Raji (cell line): ENCODE measurements around the gene CYB5R4.

Experiments used
- POLR2A ChIP-seq: IDR thresholded peaks from 2 replicates; pipeline ENCODE4 v1.6.1; 2011; ENCODE audit warnings: low read depth, low read length, control low read depth; ENCODE audit not compliant: insufficient read depth

Gene CYB5R4, protein sequence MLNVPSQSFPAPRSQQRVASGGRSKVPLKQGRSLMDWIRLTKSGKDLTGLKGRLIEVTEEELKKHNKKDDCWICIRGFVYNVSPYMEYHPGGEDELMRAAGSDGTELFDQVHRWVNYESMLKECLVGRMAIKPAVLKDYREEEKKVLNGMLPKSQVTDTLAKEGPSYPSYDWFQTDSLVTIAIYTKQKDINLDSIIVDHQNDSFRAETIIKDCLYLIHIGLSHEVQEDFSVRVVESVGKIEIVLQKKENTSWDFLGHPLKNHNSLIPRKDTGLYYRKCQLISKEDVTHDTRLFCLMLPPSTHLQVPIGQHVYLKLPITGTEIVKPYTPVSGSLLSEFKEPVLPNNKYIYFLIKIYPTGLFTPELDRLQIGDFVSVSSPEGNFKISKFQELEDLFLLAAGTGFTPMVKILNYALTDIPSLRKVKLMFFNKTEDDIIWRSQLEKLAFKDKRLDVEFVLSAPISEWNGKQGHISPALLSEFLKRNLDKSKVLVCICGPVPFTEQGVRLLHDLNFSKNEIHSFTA

DNA sequence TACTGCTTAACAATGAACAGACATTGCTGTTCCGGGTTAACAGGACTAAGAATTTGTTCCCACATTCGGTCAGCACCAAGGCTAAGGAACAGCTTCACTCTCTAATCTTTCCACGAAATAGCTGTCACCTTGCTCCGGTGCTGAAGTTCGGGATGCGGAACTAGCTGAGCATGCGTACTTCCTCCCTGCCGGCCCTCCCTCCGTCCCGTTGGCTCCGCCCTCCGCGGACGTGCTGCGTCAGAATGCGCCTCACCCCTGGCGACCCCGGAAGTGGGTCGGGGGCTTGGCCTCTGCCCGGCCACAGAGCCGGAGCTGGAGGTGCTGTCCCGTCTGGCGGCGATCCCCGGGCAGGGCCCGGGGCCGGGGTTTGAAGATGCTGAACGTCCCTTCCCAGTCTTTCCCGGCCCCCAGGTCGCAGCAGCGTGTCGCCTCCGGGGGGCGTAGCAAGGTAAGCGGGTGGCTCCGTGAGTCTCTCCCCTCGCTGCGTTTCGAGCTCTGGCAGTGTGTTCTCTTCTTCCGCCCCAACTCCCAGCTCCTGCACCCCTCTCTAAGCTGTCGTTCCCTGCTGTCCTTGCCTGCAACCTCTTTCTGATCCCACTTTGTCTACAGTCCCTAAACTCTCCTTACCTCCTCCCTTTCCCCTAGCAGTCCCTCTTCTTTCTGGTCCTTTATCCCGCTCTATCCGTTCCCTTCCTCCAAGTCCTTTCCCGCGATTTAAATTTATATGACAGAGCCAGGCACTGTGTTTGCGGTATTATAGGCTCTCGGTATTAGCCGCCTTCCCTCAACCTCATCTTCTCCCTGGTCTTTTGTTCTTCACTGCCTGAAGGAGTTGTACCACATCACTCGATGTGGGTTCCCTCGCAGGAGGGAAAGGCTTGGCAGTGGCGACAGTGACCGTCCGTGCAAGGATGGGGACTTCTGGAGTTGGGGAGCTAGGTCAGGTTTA is at the start of gene CYB5R4:
CYB5R4 (plus strand) TSS at position 280 of the 949 bp plus-strand sequence; CDS start at position 374, 94 bp downstream.
- TF ChIP-seq POLR2A = peak; percentile 96

DNA sequence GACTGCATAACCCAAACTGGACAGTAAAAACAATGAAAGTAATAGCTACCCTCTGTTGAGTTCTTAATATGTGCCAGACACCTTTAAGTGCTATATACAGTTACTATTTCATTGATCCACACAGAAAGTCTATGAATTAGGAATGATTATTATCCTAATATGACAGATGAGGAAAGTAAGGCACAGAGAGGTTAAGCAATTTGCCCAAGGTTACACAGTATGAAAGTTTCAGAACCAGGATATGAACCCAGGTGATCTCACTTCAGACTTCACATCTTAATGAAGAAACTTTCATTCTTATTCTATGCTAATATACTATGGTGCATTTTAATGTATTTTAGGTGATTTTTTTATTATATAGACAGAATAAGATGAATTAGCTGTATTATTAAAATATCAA is 46.9 kb upstream of the CYB5R4 start:
- no peak for TF ChIP-seq POLR2A

DNA sequence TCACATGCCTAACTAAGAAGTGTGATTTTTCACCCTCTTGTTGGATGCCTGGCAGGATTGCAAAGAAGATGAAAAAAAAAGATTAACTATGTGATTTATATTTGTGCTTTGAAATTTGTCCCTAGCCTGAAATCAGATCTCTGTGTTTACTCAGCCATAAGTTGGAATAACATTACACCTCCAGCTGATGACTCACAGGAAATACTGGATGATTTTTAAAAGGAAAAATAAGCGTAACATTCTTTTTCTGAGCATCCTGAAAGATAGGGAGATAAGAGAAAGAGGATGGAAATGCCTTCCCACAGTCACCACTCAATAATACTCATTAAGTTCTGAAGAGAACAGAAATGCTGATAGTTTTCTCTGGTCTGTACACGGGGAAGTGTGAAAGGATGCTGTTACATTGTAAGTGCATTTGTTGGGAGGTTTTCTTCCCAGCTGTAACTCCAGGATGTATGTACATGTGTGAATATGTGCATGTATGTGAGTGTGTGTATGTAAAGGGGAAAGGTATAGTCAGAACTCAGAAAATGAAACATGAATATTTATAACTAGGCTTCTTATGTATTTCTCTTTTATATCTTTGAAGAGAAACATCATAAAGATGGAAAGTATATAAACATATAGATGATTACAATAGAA is 43.7 kb upstream of the CYB5R4 start:
- TF ChIP-seq POLR2A = no peak

DNA sequence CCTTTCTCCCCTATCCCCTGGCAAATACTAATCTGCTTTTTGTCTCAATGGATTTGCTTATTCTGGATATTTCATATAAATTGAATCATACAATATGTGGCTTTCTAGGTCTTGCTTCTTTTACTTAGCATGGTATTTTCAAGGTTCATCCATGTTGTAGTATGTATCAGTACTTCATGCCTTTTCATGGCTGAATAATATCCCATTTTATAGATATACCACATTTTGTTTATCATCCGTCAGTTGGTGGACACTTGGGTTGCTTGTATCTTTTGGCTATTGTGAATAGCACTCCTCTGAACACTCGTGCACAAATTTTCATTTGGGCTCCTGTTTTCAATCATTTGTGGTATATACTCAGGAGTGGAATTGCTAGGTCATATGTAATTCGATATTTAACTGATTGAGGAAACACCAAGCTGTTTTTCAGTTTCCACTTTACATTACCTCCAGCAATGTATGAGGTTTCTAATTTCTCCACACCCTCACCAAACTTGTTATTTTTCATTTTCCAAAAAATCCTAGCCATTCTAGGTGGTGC is 36.8 kb upstream of the CYB5R4 start:
- no peak for TF ChIP-seq POLR2A

DNA sequence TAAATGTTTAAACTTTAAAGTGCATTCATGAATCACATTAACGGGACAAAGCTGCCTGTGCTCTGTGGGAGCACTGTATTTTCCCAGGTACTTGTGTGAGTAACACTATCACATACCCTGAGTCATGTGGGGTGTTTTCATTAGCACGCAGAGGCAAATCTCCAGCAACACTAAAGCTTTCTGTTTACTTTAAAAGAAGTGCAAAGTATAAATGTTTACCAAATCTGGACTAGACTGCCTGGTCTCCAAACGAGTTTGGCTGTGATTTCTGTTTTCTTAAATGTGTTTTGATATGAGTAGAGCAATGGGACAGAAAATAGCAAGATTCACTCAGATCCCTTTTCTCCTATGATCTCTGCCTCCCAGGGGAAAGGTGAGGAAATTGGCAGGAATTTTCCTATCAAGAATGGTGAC is 35.1 kb upstream of the CYB5R4 start:
- no peak for TF ChIP-seq POLR2A

DNA sequence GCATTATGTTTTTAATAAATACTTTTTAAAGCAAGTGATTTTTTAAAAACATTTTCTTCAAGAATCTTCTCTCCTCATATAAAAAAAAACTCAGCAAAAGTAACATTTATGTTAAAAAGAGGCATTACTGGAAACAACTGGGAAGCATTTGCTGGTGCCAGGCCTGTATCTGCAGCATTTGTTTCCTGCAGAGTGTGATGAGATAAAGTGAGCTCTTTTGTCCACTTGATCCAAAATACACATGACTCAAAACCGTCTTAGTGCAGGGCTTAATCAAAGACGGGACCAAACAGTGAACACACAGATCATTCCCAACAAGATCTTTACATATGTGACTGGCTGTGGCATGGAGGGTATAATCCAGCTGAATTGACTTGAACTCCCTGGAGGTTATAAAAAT is 34.7 kb upstream of the CYB5R4 start:
- no peak for TF ChIP-seq POLR2A

DNA sequence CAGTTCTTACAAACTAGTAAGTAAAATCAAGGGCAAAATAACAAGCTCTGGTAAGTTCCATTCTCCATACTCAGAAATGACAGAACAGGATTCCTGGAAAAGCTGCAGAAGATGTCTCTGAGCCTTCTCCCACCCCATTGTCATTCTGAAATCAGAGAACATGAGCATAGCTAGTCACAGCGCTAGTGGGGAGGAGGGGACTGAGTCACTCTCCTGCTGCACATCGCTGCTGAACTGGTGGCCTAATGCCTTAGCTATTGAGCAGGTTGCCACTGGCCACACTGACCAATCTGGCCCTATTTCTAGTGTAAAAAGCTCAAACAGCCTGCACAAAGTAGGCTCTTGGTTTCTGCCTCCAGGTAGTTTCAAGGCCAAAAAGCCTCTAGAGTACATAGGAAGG is 32.4 kb upstream of the CYB5R4 start:
- TF ChIP-seq POLR2A = no peak

DNA sequence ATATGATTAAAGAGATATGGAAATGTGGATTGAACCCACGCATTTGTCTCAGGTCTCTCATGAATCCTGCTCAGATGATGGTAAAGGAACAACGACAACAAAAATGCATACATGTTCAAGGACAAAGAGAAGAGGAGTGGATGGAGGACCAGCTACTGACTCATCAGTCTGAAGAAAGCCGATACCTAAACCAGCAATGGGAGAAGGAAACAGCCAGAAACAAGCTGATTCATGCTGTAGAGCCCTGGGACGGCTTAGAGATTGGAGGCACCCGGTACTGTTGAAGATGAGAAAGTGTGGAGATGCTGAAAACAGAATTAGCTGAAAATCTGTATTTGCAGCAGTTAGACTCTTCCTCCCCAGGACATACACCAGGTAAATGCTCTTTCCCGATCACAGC is 20.8 kb upstream of the CYB5R4 start:
- no peak for TF ChIP-seq POLR2A

DNA sequence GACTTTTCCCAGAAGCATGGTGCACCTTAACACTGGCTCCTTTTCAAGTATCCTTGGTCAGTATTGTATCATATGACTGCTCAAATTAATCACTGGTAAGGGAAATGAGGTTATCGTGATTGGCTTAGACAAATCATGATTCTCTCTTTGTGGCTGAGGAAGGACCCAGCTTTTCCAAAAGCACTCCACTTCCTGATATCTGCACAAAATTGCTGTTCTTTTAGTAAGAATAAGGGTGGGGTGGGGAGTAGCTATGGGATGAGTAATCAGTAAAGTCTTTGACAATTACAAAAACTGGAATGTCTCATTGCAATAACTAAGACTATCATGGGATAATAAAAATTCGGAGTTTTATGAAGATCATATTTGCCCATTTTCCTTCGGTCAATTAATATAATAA is 15.3 kb upstream of the CYB5R4 start:
- TF ChIP-seq POLR2A = no peak

DNA sequence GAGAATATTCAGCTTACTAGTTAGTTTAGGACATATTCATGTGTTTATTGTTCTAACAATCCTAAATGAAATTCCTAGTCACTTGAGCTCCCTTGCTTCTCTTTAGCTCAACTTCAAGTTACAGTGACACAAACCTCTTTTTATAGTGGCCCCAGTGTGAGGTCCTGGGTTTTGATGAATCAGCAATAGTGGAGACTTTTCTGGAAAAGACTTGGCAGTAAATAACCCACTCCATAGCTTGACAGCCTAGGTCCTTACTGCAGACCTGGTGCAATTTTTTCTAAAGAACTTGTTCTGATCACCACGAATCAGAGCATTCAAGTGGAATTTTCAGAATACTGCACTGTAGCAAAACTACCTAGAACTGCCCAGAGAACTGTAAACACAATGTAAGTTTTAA is 13.2 kb upstream of the CYB5R4 start:
- no peak for TF ChIP-seq POLR2A

DNA sequence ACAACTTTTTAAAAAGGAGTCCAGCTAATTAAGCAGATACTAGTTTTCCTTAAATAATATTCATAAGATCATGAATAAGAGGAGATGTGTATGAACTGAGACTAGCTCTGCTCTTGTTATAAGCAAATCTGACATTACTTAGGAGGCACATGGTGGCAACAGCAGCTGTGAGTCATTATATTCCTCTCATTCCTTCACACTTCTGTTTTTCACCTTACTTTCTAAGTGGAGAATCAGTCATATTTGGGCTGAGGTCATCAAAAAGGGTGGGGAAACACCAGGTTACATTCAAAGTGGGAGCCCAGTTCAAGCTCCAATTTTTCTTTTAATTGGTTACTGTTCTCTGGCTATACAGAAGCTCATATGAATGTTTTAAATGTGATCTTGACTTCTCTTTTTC is 12.3 kb upstream of the CYB5R4 start:
- TF ChIP-seq POLR2A = no peak

DNA sequence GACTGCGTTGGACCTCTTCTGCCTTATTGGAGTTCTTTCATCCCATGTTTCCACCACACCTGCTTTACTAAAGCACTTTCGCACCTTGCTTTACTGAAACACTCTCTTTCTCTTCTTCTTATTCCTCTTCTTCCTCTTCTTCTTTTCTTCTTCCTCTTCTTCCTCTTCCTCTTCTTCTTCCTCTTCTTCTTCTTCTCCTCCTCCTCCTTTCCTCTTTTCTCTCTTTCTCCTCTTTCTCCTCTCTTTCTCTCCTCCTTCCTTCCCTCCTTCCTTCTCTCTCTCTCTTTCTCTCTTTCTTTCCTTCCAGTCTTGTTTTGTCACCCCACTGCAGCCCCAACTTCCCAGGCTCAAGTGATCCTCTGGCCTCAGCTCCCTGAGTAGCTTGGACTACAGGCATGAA is 10.4 kb upstream of the CYB5R4 start:
- TF ChIP-seq POLR2A = no peak

DNA sequence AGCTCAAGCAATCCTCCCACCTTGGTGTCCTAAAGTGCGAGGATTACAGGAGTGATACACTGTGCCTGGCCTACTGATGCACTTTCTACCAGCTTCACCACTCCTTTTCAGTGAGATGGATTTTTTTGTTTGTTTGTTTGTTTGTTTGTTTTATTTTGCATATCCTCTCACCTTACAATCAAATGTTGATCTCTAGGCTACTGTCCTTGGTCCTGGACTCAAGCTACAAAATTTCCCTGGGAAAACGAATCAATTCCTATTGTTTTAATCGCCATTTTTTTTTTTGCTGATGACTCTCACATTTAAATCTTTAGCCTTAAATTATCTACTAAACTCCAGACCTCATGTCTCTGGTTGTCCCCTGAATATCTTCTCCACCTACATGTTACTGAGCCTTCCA is 9.9 kb upstream of the CYB5R4 start:
- TF ChIP-seq POLR2A = no peak

DNA sequence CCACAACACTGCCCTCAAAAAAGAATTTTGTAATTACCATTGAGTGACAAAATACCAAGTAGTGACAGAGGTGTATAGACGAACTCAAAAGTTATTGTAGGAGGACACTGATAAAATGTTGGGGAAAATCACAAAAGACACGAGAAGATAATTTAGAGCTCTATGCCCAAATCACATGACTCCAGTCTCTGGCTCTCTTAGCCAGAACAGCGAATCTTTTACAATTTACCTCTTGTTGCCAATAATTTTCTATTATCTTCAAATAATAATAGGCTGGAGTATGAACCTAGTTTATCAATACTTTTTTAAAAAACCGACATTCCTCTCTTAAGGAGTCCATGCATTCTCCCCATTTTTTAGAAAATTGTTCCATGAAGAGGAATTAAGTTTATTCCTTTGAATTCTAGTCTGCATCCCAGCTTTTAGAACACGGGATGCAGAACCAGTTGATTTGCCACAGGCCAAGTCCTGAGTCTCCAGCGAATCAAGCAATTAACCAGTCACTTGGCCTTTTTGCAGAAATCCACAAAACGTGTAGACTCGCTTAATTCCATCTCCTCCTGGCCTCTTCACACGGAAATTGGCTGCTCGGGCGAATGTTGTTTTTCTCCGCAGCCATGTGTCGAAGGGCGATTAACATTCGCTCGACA is 6.8 kb upstream of the CYB5R4 start:
- TF ChIP-seq POLR2A = no peak

DNA sequence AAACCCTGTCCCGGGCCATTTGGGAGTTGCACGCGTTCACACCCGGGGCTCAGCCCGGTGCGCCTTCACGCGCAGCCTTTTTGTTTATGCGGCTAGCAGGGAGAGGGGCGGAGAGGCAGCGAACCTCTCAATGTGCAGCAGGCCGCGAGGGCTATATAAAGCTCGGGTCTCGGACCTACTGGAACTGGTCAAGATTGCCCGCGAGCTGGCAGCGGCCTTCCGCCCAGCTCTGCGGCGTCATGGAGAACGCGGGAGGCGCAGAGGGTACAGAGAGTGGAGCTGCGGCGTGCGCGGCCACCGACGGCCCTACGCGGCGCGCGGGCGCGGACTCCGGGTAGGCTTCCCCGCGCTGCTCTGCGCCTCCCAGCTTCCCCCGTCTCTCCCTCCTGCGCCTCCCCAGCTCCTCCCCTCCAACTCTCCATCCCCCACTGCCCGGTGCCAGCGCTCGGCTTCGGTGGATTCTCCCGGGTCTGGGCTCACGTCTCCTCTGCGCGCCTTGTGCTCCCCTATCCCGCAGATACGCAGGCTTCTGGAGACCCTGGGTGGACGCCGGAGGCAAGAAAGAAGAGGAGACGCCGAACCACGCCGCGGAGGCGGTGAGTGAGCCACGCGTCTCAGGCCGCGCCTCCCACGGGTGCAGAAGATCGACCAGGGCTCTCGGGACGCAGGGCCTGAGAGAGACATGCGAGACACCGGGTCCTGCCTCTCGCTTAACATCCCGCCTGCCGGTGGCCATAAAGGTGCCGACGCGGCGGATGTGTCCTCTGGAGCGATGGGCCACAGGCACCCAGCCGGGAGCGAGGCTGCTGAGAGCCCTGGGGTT is 6.1 kb upstream of the CYB5R4 start, which contains the start of gene RIPPLY2:
RIPPLY2 (plus strand) TSS at position 183 of the 823 bp plus-strand sequence; CDS start at position 240, 57 bp downstream.
- TF ChIP-seq POLR2A = no peak
